ENCODE measurements around the gene SERINC5.
A peak's percentile ranks its signal among the peaks of the same experiment; 100 is the strongest.
"Not testable (repeated sequence)": the region's sequence is repeated elsewhere in the genome, so short reads cannot be mapped to it uniquely, and the experiment has no call there.

SERINC5 gene

DNA sequence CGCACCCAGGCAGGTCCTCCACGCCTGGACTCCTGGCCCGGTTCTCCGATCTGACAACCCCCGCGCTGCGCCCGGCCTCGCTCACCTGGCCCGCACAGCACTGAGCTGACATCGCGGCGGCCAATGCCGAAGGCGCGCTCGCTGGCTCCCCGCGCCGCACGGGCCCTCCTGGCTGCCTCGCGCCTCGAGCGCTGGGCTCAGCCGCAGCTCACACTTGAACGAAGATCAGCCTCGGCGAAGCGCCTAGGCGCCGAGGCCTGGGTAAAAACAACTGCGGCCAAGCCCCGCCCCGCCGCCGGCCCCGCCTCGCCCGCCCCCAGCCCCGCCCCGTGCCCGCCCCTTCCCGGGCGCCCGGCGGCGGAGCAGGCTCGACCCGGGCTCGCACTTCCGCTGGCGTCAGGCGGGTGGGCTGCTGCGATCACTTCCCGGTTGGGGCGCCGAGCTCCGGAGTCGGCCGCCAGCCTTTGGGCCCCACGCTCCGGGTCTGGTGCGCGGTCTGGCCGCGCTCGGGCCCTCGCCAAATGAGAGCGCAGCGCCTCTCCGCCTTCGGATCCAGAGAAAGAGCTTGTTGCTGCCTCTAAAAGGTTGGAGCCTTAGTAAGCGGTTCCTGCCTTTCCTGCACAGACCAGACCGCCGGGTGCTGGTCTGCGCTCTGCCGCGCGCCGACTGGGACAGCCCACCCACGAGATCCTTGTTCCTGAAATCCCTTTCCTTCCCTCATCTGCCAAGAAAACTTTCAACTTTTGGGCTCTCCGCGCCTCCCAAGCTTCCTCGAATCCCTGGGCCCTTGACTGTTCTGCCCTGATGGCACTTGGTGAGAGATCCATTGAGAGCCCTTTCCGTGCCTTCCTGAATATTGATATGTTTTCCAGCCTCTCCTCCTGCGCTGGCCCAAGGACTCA, at the start of gene SERINC5:
Gene SERINC5 (minus strand): TSS at position 238 of the 902 bp plus-strand sequence. CDS start 126 bp downstream, at position 112.
- peak; percentile 94 for DNase-seq

DNA sequence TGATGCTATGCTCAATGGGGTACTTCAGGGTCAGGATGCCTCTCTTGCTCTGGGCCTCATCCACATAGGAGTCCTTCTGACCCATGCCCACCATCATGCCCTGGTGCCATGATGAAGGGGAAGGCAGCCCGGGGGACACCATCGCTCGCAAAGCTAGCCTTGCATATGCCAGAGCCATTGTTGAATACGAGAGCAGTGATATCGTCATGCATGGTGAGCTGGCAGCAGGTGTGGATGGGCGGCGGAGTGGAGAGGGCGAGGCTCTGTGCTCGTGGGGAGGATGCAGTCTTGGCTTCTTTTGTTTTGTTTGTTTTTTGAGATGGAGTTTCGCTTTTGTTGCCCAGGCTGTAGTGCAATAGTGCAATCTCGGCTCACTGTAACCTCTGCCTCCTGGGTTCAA, 46.8 kb upstream of the SERINC5 start:
- no peak for DNase-seq

DNA sequence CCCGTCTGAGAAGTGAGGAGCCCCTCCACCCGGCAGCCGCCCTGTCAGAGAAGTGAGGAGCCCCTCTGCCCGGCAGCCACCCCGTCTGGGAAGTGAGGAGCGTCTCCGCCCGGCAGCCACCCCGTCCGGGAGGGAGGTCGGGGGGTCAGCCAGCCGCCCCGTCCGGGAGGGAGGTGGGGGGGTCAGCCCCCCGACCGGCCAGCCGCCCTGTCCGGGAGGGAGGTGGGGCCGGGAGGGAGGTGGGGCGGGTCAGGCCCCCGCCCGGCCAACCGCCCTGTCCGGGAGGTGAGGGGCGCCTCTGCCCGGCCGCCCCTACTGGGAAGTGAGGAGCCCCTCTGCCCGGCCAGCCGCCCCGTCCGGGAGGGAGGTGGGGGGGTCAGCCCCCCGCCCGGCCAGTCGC, 45.5 kb upstream of the SERINC5 start:
- DNase-seq, result not testable (repeated sequence)

DNA sequence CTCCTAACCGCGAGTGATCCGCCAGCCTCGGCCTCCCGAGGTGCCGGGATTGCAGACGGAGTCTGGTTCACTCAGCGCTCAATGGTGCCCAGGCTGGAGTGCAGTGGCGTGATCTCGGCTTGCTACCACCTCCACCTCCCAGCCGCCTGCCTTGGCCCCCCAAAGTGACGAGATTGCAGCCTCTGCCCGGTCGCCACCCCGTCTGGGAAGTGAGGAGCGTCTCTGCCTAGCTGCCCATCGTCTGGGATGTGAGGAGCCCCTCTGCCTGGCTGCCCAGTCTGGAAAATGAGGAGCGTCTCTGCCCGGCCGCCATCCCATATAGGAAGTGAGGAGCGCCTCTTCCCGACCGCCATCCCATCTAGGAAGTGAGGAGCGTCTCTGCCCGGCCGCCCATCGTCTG, 44.9 kb upstream of the SERINC5 start:
- DNase-seq, result not testable (repeated sequence)

DNA sequence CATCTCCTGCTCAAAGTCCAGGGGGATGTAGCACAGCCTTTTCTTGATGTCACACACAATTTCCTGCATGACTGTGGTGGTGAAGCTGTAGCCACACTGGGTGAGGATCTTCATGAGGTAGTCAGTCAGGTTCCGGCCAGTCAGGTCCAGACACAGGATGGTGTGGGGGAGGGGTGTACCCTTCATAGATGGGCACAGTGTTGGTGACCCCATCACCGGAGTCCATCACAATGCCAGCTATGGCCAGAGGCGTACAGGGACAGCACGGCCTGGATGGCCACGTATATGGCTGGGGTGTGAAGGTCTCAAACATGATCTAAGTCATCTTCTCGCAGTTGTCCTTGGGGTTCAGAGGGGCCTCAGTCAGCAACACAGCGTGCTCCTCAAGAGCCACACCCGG, 44.3 kb upstream of the SERINC5 start:
- DNase-seq, result no peak

DNA sequence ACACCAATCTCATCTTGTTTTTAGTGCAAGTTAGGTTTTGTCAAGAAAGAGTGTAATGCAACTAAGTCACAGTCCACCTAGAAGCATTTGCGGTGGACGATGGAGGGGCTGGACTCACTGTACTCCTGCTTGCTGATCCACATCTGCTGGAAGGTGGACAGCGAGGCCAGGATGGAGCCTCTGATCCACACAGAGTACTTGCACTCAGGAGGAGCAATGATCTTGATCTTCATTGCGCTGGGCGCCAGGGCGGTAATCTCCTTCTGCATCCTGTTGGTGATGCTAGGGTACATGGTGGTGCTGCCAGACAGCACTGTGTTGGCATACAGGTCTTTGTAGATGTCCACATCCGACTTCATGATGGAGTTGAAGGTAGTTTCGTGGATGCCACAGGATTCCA, 43.8 kb upstream of the SERINC5 start:
- DNase-seq, result no peak

DNA sequence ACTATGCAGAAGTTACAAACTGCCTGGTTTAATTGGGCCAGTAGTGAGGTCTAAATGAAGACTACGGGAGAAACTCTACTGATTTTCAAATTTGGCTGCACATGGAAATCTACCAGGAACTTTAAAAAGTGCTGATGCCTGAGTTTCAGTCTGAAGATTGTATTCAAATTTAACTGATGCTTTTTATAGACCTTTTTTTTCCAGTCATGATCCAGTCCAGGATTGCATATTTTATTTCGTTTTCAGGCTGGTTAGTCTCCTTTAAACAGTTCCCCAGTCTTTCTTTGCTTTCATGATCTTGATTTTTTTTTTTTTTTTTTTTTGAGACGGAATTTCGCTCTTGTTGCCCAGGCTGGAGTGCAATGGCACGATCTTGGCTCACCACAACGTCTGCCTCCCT, 40.3 kb upstream of the SERINC5 start:
- DNase-seq, result no peak

DNA sequence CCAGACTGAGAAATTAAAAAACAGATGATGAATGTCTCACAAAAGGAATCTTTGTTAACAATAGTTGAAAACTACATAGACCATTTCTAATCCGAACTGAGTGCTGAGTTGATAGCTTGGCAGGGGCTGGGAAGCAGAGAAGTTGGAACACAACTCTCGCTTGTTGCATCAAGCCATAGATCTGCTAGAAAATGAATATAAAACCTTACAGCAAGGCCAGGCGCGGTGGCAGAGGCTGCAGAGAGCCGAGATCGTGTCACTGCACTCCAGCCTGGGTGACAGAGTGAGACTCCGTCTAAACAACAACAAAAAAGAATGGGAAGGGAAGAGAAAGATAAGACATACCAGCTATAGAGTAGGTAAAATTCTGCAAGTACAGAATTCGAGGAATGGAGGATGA, 35.9 kb upstream of the SERINC5 start:
- DNase-seq, result no peak

DNA sequence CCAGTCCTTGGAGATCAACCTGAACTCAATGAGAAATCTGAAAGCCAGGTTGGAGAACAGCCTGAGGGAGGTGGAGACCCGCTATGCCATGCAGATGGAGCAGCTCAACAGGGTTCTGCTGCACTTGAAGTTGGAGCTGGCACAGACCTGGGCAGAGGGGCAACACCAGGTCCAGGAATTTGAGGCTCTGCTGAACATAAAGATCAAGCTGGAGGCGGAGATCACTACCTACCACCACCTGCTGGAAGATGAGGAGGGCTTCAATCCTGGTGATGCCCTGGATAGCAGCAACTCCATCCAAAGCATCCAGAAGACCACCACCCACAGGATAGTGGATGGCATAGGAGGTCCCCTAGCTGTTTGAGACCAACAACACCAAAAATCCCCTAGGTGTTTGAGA, 33.5 kb upstream of the SERINC5 start:
- DNase-seq, result no peak

DNA sequence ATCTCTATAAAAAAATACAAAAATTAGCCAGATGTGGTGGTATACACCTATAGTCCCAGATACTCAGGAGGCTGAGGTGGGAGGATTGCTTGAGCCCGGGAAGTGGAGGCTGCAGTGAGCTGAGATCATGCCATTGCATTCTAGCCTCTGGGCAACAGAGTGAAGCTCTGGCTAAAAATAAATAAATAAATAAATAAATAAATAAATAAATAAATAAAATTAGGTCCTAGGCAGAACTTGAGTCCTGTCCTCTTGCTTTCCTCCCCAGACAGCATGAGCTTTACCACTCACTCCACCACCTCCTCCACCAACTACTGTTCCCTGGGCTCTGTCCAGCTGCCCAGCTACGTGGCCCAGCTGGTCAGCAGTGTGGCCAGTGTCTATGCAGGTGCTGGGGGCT, 32.3 kb upstream of the SERINC5 start:
- DNase-seq, result no peak

DNA sequence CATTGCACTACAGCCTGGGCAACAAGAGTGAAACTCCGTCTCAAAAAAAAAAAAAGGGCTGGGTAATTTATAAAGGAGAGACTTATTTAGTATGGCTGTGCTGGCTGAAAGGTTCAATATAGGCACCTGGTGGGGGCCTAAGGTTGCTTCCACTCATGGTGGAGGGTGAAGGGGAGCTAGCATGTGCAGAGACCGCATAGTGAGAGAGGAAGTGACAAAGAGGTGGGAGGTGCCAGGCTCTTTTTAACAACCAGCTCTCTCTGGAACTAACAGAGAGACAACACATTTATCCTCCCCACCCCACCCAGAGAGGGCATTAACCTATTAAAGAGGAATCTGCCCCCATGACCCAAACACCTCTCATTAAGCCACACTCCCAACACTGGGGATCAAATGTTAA, 28.9 kb upstream of the SERINC5 start:
- DNase-seq, result peak; percentile 36

DNA sequence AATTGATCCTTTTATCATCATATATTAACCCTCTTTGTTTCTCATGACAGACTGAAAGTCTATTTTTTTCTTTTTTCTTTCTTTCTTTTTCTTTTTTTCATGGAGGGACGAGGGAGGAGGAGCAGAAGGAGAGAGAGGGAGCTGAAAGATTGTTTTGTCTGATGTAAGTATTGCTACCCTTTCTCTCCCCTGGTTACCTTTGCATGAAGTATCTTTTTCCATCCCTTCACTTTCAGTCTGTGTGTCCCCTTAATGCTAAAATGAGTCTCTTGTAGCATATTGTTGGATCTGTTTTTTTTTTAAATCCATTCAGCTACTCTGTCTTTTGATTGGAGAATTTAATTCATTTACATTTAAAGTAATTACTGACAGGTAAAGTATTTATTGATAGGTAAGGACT, 27.5 kb upstream of the SERINC5 start:
- DNase-seq, result no peak

DNA sequence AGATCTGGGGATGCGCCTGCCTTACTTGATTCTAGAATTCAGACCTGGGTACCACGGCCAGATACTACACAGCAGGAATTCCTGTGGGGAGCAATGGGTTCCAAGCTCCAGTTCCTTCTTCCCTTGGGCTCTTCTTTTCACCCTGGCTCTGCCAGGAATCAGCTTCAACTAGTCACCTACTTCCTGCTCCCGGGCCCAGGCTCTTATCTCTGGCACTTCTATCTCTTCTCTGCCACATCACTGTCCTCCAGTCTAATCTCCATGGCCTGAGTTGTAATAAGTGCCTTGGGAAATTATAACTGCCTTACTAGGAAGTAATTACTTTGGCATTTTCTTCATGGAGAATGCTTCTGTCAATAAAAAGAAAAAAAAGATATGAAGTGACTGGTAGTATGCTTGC, 26.2 kb upstream of the SERINC5 start:
- DNase-seq, result peak; percentile 21

DNA sequence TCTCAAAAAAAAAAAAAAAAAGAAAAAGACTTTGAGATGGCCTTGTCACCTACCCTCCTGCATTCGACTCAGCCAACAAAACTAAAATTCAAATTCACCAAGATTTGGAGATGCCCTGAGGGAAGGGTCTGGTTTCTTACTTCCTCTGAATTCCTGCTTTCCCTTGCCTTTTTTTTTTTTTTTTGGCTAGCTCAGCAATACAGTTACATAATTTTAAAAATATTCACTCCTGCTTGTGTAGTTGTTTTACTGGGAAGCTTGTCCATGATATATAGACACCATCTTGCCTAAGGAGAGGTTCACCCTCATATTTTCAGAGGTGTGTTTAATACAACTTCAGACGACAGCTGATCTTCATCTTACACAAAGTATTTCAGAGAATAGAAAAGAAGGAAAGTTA, 21.3 kb upstream of the SERINC5 start:
- no peak for DNase-seq

DNA sequence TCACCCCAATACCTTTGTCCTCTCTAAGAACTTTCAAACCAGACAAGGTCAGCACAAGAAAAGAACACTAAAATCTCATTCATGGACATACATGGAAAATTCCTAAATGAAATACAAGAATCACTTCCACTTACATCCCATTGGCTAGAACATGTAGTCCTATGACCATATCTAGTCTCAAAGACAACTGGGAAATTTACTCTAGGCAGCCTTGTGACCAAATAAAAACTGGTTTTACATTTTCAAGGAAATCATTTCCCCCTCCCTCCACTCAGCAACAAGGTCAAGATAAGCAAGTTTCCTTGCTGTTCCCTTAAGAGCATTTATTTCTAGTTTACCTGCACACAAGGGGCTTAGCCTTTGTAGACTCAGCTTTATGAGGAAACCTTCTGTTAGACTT, 20.3 kb upstream of the SERINC5 start:
- no peak for DNase-seq

DNA sequence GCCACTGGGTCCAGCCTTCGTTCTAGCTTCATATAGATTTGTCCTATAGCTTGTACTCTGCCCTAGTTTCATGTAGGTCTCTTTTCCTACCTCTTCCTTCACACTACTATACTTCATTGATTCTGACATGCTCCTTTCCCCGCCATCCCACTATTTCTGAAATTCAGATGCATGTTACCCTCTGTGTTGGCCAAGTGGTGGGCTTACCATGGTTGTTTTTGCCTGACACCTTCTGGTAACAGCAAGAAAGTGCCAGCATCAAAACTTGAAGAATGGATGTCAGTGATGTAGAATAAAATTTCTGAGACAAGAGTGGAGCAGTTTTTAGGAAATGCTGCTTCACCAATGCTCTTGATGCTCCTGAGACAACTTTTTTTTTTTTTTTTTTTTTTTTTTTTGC, 19.5 kb upstream of the SERINC5 start:
- DNase-seq, result peak; percentile 80

DNA sequence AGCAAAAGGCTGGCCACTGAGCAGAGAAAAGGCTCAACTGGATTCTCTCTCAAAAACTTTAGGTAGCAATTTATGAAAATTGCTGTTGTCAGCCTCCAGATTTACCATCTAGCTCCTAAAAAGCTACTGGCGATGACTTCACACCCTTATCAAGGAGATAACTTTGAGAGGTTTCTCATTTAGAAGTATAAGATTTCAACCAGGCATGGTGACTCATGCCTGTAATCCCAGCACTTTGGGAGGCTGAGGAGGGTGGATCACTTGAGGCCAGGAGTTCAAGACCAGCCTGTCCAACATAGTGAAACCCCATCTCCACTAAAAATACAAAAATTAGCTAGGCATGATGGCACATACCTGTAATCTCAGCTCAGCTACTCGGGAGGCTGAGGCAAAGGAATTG, 14.7 kb upstream of the SERINC5 start:
- not testable (repeated sequence) for DNase-seq

DNA sequence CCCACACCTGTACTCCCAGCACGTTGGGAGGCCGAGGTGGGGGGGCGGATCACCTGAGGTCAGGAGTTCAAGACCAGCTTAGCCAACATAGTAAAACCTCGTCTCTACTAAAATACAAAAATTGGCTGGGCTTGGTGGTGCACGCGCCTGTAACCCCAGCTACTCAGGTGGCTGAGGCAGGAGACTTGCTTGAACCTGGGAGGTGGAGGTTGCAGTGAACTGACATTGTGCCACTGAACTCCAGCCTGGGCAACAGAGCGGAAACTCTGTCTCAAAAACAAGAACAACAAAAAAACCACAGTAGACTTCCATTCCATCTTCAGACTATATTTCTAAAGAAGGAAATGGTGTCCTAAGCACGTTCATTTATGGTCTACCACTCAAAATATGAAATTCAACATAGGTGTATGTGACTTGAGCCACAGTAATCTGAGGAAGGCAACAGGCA, 14.2 kb upstream of the SERINC5 start:
- no peak for DNase-seq

DNA sequence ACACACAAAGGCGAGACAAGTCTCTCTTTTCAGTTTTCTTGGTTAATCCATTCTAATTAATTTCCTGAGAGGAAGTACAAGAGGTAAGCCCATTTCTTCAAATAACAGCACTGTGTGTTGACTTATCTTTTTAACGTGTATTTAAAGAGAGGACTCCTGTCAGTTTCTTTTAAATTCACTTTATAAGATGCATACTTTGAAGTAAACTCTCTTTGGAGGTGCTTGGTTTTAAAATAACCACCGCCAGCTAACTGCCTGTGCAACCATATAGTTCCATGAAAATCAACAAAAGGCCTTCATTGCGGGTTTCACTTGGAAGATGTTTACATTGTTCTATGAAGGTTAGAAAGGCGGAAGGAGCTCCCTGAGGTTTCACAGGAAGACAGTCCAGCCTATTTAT, 13.1 kb upstream of the SERINC5 start:
- no peak for DNase-seq

DNA sequence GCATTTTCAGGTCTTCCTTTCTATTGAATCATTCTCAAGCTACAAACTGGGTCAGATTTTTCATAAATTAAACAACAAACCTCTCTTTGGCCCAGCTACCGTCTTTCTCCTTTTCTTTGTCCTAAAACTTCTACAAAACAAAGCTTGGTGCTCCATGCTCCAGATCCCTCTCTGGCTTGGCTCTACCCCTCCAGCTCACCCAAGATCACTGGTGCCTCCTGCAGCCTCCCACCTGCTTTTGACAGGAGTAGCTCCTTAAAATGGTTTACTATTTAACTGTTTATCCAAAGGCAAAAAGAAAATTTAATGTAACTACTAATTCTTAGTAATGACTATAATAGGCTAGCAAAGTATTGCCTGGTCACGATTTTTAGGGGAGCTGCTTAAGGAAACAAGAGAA, 10.7 kb upstream of the SERINC5 start:
- no peak for DNase-seq

DNA sequence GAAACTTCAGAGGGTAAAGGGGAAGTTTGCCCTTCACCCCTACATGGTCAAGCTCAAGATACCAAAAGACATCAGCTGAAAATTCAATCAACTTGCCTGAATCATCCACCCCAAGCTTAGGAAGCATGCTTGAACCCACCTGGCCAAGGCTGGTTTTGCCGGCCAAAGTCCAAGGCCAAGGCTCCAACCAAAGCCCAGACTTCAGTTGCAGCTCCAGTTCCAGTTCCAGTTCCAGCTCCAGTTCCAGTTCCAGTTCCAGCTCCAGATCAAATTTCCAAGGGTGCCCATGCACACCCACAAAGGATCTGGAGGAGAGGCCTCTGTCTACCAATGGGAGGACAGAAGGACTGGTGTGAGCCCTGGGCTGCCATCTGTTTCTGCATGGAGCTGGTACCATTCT, 4.6 kb upstream of the SERINC5 start:
- no peak for DNase-seq

DNA sequence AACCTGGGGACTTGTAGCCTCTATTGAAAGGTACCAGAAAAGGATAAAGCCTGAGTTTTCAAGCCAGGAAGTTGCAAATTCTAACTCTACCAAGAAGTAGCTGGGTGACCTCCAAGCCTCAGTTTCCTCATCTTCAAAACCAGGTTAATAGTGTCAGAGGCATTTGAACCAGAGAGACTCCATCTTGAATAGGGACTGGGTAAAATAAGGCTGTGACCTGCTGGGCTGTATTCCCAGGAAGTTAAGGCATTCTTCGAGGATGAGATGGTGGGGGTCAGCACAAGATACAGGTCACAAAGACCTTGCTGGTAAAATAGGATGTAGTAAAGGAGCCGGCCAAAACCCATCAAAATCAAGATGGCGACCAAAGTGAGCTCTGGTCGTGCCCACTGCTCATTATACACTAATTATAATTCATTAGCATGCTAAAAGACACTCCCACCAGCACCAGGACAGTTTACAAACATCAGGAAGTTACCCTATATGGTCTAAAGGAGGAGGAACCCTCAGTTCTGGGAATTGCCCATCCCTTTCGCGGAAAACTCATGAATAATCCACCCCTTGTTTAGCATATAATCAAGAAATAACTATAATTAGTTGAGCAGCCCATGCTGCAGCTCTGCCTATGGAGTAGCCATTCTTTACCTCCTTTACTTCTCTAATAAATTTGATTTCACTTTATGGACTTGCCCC, 3.8 kb upstream of the SERINC5 start:
- DNase-seq, result no peak

DNA sequence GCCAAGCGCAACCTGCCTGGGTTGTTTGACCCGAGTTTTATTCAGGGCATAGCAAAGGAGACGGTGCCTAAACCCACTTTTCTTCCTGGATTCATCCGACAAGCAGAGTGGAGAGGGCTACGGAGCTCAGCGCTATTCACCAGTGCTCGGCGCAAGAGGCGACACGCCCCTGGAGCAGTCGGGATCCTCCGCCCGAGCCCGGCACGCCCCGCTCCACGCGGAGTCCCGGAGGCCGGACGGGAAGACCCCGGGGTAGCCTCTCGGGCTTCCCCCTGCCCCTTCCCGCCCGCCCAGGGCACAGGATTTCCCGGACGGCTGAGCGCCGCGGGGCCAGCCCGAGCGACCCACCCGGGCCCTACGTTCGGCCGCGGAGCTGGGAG, 427 bp downstream of the SERINC5 start:
- DNase-seq, result peak; percentile 71

DNA sequence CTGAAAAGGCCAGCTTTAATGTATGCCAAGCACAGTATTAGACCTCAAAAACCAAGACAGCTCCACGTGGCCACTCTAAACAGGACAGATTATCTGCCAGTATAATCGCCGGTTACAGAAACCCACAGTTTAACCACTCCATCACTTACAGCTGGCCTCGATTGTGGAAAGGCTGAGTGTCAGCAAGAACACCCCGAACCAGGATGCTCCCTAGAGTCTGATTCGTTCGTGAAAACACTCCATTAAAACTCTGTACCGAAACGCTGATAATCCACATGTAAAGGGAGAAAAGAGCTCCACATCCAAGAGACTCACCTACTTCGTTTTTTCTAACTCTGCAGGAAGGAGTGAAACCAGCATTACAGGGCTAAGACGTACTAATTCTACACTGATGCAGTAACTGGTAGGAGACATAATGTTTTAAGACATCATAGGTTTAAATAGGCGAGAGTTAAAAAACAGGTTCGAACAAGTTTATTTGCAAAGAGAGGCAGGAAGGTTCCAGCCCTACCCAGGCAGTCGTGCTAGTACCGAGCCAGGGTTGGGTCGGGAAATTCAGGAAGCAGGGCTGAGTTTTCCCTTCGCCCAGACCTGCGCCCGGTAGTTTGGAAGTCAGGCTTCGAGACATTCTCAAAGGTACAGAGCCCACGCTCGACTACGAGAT, 949 bp downstream of the SERINC5 start:
- peak; percentile 84 for DNase-seq

Measured in hematopoietic multipotent progenitor cell treated with erythropoietin and hydrocortisone succinate and interleukin-3 and kit ligand, for 4 days (in vitro differentiated cells).